Ascending aorta (tissue), 2 donors: ENCODE data around the gene HEMGN. TPM values are rescaled to one million over a fixed set of nuclear protein-coding genes. Genes with fewer than 3 reads are reported as not detected.

Experiments used
- DNase-seq, 2 donors: peaks; one replicate each; pipeline ENCODE4 v3.0.0-alpha.2; 2019; ENCODE audit warnings: low spot score in 2 of 2
- H3K27ac ChIP-seq, 2 donors: fragments of 200-600 bp; sonication (generic); one replicate each; pipeline ENCODE4 v1.5.1; 2016 to 2017; ENCODE audit warnings: mild to moderate bottlenecking in 1 of 2
- H3K27me3 ChIP-seq: fragments of 200-600 bp; sonication (generic); one replicate; pipeline ENCODE4 v1.5.1; 2017
- H3K36me3 ChIP-seq, 2 donors: fragments of 200-600 bp; sonication (generic); one replicate each; pipeline ENCODE4 v1.5.1; 2016
- H3K4me1 ChIP-seq, 2 donors: fragments of 200-600 bp; sonication (generic); one replicate each; pipeline ENCODE4 v1.5.1; 2016 to 2017; ENCODE audit warnings: mild to moderate bottlenecking in 1 of 2
- H3K4me3 ChIP-seq, 2 donors: fragments of 200-600 bp; sonication (generic); one replicate each; pipeline ENCODE4 v1.5.1; 2016 to 2017; ENCODE audit warnings: mild to moderate bottlenecking in 1 of 2
- H3K9me3 ChIP-seq, 2 donors: fragments of 200-600 bp; sonication (generic); one replicate each; pipeline ENCODE4 v1.5.1; 2016
- CTCF ChIP-seq, 3 experiments: fragments of 200-600 bp in 2 of 3; fragments of 450-650 bp in 1 of 3; sonication (generic) in 2 of 3; IDR thresholded peaks; one replicate each; pipeline ENCODE4 v1.5.1; 2016 to 2019; ENCODE audit warnings: antibody characterized with exemption in 3 of 3, mild to moderate bottlenecking in 1 of 3, moderate library complexity in 1 of 3
- intact Hi-C: fragments of 100-400 bp; cut with DNase I; formaldehyde crosslinking; loops from one replicate; pipeline ENCODE4 v1.15.1; 2023
- total RNA-seq: library from RNA; depleted of rRNA; stranded (reverse); fragments of >200 nt; gene quantifications from one replicate; pipeline ENCODE4 v1.1.0, GENCODE V29; 2016

The HEMGN gene
- total RNA-seq, 1 donor from 2014 or later, result not detected

- no peak for TF ChIP-seq CTCF (IDR thresholded peaks at IDR 0.05)
- intact Hi-C loops, result no loop called here
- Histone ChIP-seq H3K4me1 (no peaks in the 10 kb centered on the region), H3K36me3 (no peaks in the 10 kb centered on the region), H3K9me3 (no peaks in the 10 kb centered on the region), H3K27ac (no peak overlapping the region), H3K4me3 (no peak overlapping the region), H3K27me3 (no peaks in the 10 kb centered on the region)
- no peak for DNase-seq
Measured at GRCh38 chr9:97940741-97941140, 2.8 kb upstream of the HEMGN start.

DNA sequence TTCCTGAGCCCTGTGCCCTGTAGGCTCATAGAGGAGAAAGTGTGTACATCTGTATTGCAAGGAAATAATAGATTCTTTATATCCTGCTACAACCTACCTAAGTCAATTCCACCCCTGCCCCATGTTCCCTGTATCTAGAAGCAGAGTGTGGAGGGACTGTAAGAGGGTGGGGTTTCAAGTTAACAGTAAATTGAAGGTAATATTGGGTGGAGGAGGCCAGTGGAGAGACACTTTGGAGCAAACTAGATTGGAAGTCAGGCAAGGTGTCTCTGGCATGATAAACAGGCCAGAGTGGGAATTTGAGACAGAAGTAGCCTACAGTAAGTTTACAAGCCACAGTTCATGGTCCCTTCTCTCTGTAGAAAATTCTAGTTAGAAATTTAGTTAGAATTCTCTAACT is 2.3 kb upstream of the HEMGN start:
- no peak overlapping the region for H3K4me3 ChIP-seq
- H3K27me3 ChIP-seq, result no peaks in the 10 kb centered on the region
- H3K9me3 ChIP-seq, result no peaks in the 10 kb centered on the region
- TF ChIP-seq CTCF (IDR thresholded peaks at IDR 0.05), result no peak
- intact Hi-C loops, result no loop called here
- no peaks in the 10 kb centered on the region for H3K4me1 ChIP-seq
- DNase-seq, result no peak
- H3K27ac ChIP-seq, result no peak overlapping the region
- H3K36me3 ChIP-seq, result no peaks in the 10 kb centered on the region

- intact Hi-C loops, result no loop called here
- no peak overlapping the region for H3K27ac ChIP-seq
- H3K4me1 ChIP-seq, result no peaks in the 10 kb centered on the region
- H3K27me3 ChIP-seq, result no peaks in the 10 kb centered on the region
- TF ChIP-seq CTCF (IDR thresholded peaks at IDR 0.05), result no peak
- no peak for DNase-seq
- H3K9me3 ChIP-seq, result no peaks in the 10 kb centered on the region
- no peak overlapping the region for H3K4me3 ChIP-seq
- H3K36me3 ChIP-seq, result no peaks in the 10 kb centered on the region
Measured at GRCh38 chr9:97936998-97937397, 974 bp downstream of the HEMGN start.

DNA sequence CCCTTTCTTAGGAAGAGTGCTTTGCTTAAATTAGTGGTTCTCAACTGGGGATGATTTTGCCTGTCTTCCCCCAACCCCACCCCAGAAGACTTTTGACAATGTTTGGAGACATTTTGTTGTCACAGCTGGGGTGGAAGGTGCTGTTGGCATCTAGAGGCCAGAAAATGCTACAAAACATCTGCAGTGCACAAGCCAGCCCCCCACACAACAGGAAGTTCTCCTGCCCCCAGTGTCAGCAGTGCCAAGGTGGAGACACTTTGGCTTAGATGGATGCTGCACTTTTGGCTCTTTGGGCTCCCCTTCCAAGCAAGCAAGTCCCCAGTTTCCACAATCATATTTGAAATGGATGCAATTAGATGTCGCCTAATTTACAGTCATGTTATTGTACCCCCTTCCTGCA is 2.7 kb downstream of the HEMGN start:
- TF ChIP-seq CTCF (IDR thresholded peaks at IDR 0.05), result no peak
- no peaks in the 10 kb centered on the region for H3K4me1 ChIP-seq

GRCh38 chr9:97934321-97935115 is 3.5 kb downstream of the HEMGN start:
- no peak for DNase-seq
- no peaks in the 10 kb centered on the region for H3K36me3 ChIP-seq
- TF ChIP-seq CTCF (IDR thresholded peaks at IDR 0.05), result no peak
- no peaks in the 10 kb centered on the region for H3K27me3 ChIP-seq
- H3K27ac ChIP-seq, result no peak overlapping the region
- H3K9me3 ChIP-seq, result no peaks in the 10 kb centered on the region
- no peaks in the 10 kb centered on the region for H3K4me1 ChIP-seq
- intact Hi-C loops, result no loop called here
- H3K4me3 ChIP-seq, result no peak overlapping the region

More for the DNA sequence above, 2.7 kb downstream of the HEMGN start:
- Histone ChIP-seq H3K4me3 (no peak overlapping the region), H3K36me3 (no peaks in the 10 kb centered on the region), H3K27me3 (no peaks in the 10 kb centered on the region), H3K27ac (no peak overlapping the region), H3K9me3 (no peaks in the 10 kb centered on the region)
- intact Hi-C loops, result no loop called here
- no peak for DNase-seq
